OCI-LY7 (cell line): Measurements from ENCODE around the gene SUPT3H. TPM values are rescaled to one million over a fixed set of nuclear protein-coding genes. Genes with fewer than 3 reads are reported as not detected.
"Not testable (repeated sequence)": the region's sequence is repeated elsewhere in the genome, so short reads cannot be mapped to it uniquely, and the experiment has no call there.

ENCODE experiments used
- BruUV-seq: library from RNA; stranded (reverse); fragments of 400-500 nt; replicated peaks from 2 replicates; lab custom pipeline; 2021; lab: Mats Ljungman, UMichigan
- CTCF ChIA-PET: fragments of 300-600 bp; sonication (Branson Sonifier 250); formaldehyde crosslinking; loops from one replicate; lab custom pipeline; 2022; ENCODE audit warnings: antibody characterized with exemption; ENCODE audit not compliant: unreplicated experiment; lab: Charles Lee
- POLR2A ChIA-PET: fragments of 300-600 bp; sonication (Branson Sonifier 250); formaldehyde crosslinking; loops from one replicate; lab custom pipeline; 2022; ENCODE audit warnings: antibody characterized with exemption; lab: Charles Lee
- DNase-seq: peaks from one replicate; pipeline ENCODE4 v3.0.0-alpha.2; 2015; ENCODE audit warnings: low spot score
- H2AFZ ChIP-seq: fragments of 200-600 bp; sonication (generic), shearing (Covaris generic); 2 replicates; pipeline ENCODE4 v1.6.1; 2014; ENCODE audit warnings: mild to moderate bottlenecking, antibody characterized with exemption, low read length, moderate library complexity
- H3K27ac ChIP-seq: fragments of 200-600 bp; sonication (generic); 2 replicates; pipeline ENCODE4 v1.5.1; 2014; ENCODE audit warnings: mixed run types, low read depth, mild to moderate bottlenecking, moderate library complexity, low read length, inconsistent platforms; ENCODE audit not compliant: poor library complexity, severe bottlenecking
- H3K36me3 ChIP-seq: fragments of 200-600 bp; sonication (generic); 2 replicates; pipeline ENCODE4 v1.6.1; 2014; ENCODE audit warnings: mild to moderate bottlenecking, antibody characterized with exemption, low read length, moderate library complexity, mixed read lengths; ENCODE audit not compliant: insufficient read depth
- H3K4me1 ChIP-seq: fragments of 200-600 bp; sonication (generic); 2 replicates; pipeline ENCODE4 v1.5.1; 2014; ENCODE audit warnings: mild to moderate bottlenecking, low read length; ENCODE audit not compliant: insufficient read depth, poor library complexity, severe bottlenecking
- H3K4me2 ChIP-seq: fragments of 200-600 bp; sonication (generic); 2 replicates; pipeline ENCODE4 v1.6.1; 2014; ENCODE audit warnings: mild to moderate bottlenecking, low read length
- H3K4me3 ChIP-seq: fragments of 200-600 bp; sonication (generic); 2 replicates; pipeline ENCODE4 v1.5.1; 2014; ENCODE audit warnings: mild to moderate bottlenecking, low read depth, low read length; ENCODE audit not compliant: poor library complexity, severe bottlenecking
- H3K79me2 ChIP-seq: fragments of 200-600 bp; sonication (generic); 2 replicates; pipeline ENCODE4 v1.6.1; 2016; ENCODE audit warnings: low read depth, mild to moderate bottlenecking, low read length, moderate library complexity, mixed read lengths; ENCODE audit not compliant: insufficient read depth
- H3K9me2 ChIP-seq: fragments of 200-600 bp; sonication (generic); 2 replicates; pipeline ENCODE4 v1.6.1; 2016; ENCODE audit warnings: mild to moderate bottlenecking, low read length, mixed read lengths; ENCODE audit not compliant: insufficient read depth
- H3K9me3 ChIP-seq: fragments of 200-600 bp; sonication (generic); 2 replicates; pipeline ENCODE4 v1.6.1; 2014; ENCODE audit warnings: mild to moderate bottlenecking, mixed run types, low read length, mixed read lengths
- H4K20me1 ChIP-seq: fragments of 200-600 bp; sonication (generic); 2 replicates; pipeline ENCODE4 v1.6.1; 2014; ENCODE audit warnings: mild to moderate bottlenecking, antibody characterized with exemption, low read length, moderate library complexity, mixed read lengths; ENCODE audit not compliant: insufficient read depth
- EZH2phosphoT487 ChIP-seq: fragments of 200-600 bp; sonication (generic); IDR thresholded peaks from 2 replicates; pipeline ENCODE4 v1.6.1; 2018; ENCODE audit warnings: low read depth, borderline replicate concordance, mild to moderate bottlenecking, mixed run types, antibody characterized with exemption, low read length, moderate library complexity, mixed read lengths
- intact Hi-C: fragments of 100-400 bp; cut with micrococcal nuclease; formaldehyde crosslinking; loops from one replicate; pipeline ENCODE4 v1.10.0; 2022; ENCODE audit not compliant: unreplicated experiment
- total RNA-seq, 2 experiments: library from RNA; depleted of rRNA in 1 of 2; stranded (reverse); fragments of >200 nt in 1 of 2; shearing (Covaris generic) in 1 of 2; gene quantifications; 2 replicates each; pipeline ENCODE4 v1.2.3, GENCODE V29; 2014 to 2022
- TF ChIP-seq, protein P1 (sequence below): fragments of 200-600 bp; sonication (generic); conservative IDR thresholded peaks from 2 replicates; pipeline ENCODE4 v1.5.1; 2014; ENCODE audit warnings: mild to moderate bottlenecking, antibody characterized with exemption, low read length, moderate library complexity, mixed read lengths

The SUPT3H gene
- total RNA-seq, 2 experiments from 2014 or later, result 1.1 to 7.1 TPM

DNA sequence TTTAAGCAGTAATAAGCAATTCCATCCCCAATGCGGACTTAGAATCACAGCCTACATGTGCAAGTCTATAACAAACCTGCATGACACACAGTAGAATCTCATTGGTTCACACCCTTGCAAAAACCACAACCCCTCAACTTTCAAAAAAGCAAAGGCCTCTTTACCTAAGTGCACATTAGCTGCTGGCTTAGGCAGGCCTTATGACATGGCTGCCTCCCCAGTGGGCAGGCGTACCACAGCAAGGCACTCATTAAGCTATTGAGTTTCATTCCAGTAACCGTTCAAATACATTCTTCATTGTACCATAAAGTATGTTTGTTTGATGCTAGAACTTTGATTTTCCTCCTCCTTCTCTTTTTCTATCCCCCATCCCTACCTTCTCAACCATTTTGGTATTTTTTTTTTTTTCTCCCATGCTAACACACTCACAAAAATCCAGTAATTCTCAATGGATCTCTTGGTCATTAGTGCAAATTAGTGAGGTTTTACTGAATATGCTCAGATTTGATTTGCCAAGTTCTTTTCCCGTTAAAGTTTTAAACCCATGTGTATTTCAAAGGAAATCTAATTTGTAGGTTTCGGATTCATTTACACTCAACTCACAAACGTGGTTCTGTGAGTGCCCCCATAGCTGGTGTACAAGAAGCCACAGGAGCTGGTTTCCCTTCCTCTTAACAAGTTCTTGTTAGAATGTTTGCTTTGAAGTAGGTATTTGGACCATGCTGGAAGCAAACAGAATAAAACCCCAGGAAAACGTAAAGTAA lies 510.0 kb downstream of the SUPT3H start:
- CTCF ChIA-PET, result no interaction called here
- H3K4me2 ChIP-seq, result no peak overlapping the region

DNA sequence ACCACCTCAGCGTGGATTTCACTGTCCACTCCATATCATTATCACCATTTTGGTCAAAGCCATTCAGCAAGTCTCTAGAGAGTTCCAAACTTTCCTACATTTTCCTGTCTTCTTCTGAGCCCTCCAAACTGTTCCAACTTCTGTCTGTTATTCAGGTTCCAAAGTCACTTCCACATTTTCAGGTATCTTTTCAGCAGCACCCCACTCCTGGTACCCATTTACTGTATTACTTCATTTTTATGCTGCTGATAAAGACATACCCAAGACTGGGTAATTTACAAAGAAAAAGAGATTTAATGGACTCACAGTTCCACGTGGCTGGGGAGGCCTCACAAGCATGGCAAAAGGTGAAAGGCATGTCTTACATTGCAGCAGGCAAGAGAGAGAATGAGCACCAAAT lies 512.5 kb downstream of the SUPT3H start:
- CTCF ChIA-PET, BruUV-seq, DNase-seq, H2AFZ ChIP-seq, H4K20me1 ChIP-seq, H3K4me1 ChIP-seq, H3K9me3 ChIP-seq, intact Hi-C loops, POLR2A ChIA-PET, H3K27ac ChIP-seq, H3K36me3 ChIP-seq, H3K4me3 ChIP-seq, H3K9me2 ChIP-seq, H3K4me2 ChIP-seq, H3K79me2 ChIP-seq: not testable (repeated sequence)

More for the DNA sequence above, 510.0 kb downstream of the SUPT3H start:
- no TSS peak for BruUV-seq
- no peaks in the 10 kb centered on the region for H3K9me3 ChIP-seq
- H3K4me1 ChIP-seq, result no peaks in the 10 kb centered on the region
- H2AFZ ChIP-seq, result no peak overlapping the region
- TF ChIP-seq EZH2phosphoT487, result no peak
- TF ChIP-seq, protein P1, sequence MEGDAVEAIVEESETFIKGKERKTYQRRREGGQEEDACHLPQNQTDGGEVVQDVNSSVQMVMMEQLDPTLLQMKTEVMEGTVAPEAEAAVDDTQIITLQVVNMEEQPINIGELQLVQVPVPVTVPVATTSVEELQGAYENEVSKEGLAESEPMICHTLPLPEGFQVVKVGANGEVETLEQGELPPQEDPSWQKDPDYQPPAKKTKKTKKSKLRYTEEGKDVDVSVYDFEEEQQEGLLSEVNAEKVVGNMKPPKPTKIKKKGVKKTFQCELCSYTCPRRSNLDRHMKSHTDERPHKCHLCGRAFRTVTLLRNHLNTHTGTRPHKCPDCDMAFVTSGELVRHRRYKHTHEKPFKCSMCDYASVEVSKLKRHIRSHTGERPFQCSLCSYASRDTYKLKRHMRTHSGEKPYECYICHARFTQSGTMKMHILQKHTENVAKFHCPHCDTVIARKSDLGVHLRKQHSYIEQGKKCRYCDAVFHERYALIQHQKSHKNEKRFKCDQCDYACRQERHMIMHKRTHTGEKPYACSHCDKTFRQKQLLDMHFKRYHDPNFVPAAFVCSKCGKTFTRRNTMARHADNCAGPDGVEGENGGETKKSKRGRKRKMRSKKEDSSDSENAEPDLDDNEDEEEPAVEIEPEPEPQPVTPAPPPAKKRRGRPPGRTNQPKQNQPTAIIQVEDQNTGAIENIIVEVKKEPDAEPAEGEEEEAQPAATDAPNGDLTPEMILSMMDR, result no peak
- no peaks in the 10 kb centered on the region for H4K20me1 ChIP-seq
- no peak overlapping the region for H3K4me3 ChIP-seq
- no peaks in the 10 kb centered on the region for H3K79me2 ChIP-seq
- no peak for DNase-seq
- intact Hi-C loops, result no loop called here
- POLR2A ChIA-PET, result interaction anchor here (0.7 kb wide), 1 partner anchor 60 kb away, joined by 3 read pairs; no protein-coding TSS in a partner anchor
- no peaks in the 10 kb centered on the region for H3K36me3 ChIP-seq
- no peaks in the 10 kb centered on the region for H3K9me2 ChIP-seq
- no peak overlapping the region for H3K27ac ChIP-seq

DNA sequence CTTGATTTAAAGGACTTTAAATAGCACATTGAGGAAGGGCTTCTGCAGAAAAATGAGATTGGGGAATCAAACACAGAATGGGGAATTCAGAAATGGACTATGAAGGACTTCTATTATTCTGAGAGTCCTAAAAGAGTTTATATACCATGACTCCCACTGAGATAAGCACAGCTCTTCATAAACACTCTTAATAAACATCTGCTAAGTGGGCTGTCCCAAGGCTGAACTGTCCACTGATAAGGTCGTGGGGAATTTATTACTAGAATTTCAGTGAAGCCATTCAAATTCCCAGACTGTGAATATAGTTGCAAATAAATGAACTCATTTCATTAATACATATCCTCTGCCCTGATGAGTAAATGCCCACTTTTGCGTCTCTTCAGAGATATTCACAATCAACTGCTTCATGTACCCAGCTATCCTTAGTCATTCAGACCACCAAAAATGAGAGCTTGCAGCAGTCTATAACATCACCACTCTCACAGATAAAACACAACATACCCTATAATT lies 517.8 kb downstream of the SUPT3H start:
- H3K9me3 ChIP-seq, result no peaks in the 10 kb centered on the region
- TF ChIP-seq, protein P1, result no peak
- TF ChIP-seq EZH2phosphoT487, result no peak
- H3K4me2 ChIP-seq, result no peak overlapping the region
- no peaks in the 10 kb centered on the region for H3K4me1 ChIP-seq
- H3K79me2 ChIP-seq, result no peaks in the 10 kb centered on the region
- no peak overlapping the region for H3K27ac ChIP-seq
- no peaks in the 10 kb centered on the region for H4K20me1 ChIP-seq
- intact Hi-C loops, result no loop called here
- ChIA-PET POLR2A (no interaction called here), CTCF (no interaction called here)
- no peaks in the 10 kb centered on the region for H3K9me2 ChIP-seq
- no peak for DNase-seq
- H2AFZ ChIP-seq, result no peak overlapping the region
- H3K4me3 ChIP-seq, result no peak overlapping the region
- H3K36me3 ChIP-seq, result no peaks in the 10 kb centered on the region
- BruUV-seq, result no TSS peak
